Peyer's patch (tissue), 4 donors: ENCODE results near the gene KAT5.

ENCODE experiments used
- CTCF ChIP-seq, 6 experiments: fragments of 450-650 bp in 4 of 6; fragments of 200-600 bp in 2 of 6; sonication (generic) in 1 of 6; IDR thresholded peaks; one replicate each; pipeline ENCODE4 v1.5.1; 2017 to 2019; ENCODE audit warnings: antibody characterized with exemption in 6 of 6, mild to moderate bottlenecking in 3 of 6, moderate library complexity in 1 of 6
- POLR2A ChIP-seq, 2 donors: fragments of 450-650 bp; IDR thresholded peaks; one replicate each; pipeline ENCODE4 v1.5.1; 2017; ENCODE audit warnings: antibody characterized with exemption in 2 of 2, mild to moderate bottlenecking in 2 of 2, moderate library complexity in 2 of 2

GRCh38 chr11:65663639-65664200 is 48.3 kb upstream of the KAT5 start:
- TF ChIP-seq CTCF (IDR thresholded peaks at IDR 0.05): no peak
- TF ChIP-seq POLR2A (IDR thresholded peaks at IDR 0.05): peak in 1 of 2 donors; percentile 21
